GM10266 (cell line): ENCODE data around the gene FILIP1L.

ENCODE experiments used
- DNase-seq: peaks from one replicate; pipeline ENCODE4 v3.0.0; 2012; ENCODE audit errors: extremely low spot score
- TF ChIP-seq, protein P1 (sequence below): IDR thresholded peaks from 2 replicates; pipeline ENCODE4 v1.5.1; 2012; ENCODE audit warnings: mild to moderate bottlenecking, low read depth; ENCODE audit not compliant: control insufficient read depth, insufficient read depth; ENCODE audit errors: missing control alignments

FILIP1L gene

GRCh38 chr3:99931059-99931458 is 183.2 kb downstream of the FILIP1L start:
- no peak for DNase-seq
- TF ChIP-seq, protein P1, sequence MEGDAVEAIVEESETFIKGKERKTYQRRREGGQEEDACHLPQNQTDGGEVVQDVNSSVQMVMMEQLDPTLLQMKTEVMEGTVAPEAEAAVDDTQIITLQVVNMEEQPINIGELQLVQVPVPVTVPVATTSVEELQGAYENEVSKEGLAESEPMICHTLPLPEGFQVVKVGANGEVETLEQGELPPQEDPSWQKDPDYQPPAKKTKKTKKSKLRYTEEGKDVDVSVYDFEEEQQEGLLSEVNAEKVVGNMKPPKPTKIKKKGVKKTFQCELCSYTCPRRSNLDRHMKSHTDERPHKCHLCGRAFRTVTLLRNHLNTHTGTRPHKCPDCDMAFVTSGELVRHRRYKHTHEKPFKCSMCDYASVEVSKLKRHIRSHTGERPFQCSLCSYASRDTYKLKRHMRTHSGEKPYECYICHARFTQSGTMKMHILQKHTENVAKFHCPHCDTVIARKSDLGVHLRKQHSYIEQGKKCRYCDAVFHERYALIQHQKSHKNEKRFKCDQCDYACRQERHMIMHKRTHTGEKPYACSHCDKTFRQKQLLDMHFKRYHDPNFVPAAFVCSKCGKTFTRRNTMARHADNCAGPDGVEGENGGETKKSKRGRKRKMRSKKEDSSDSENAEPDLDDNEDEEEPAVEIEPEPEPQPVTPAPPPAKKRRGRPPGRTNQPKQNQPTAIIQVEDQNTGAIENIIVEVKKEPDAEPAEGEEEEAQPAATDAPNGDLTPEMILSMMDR, result no peak

DNA sequence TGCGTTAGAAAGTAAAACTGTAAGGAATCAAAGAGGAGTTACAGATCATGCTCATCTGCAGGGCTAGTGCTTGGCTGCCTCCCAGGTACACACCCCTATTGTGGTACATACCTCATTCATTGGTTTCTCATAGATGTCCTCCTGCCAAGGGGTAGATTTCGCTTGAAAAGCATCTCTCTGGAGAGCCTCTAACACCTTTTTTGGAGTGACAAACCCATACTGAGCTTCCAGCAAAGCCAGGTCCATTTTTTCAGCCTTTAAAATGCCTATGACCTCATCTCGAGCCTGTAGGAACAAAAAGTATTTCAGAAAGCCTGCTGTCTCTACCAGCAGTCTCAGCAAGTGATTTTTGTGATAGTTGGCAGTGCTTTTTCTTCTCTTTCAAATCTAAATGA is 184.6 kb downstream of the FILIP1L start:
- TF ChIP-seq, protein P1, result no peak
- no peak for DNase-seq

GRCh38 chr3:99928771-99929744 is 185.2 kb downstream of the FILIP1L start:
- TF ChIP-seq, protein P1, result no peak
- no peak for DNase-seq

GRCh38 chr3:99927671-99928457 is 186.4 kb downstream of the FILIP1L start:
- DNase-seq, result no peak
- TF ChIP-seq, protein P1, result no peak

DNA sequence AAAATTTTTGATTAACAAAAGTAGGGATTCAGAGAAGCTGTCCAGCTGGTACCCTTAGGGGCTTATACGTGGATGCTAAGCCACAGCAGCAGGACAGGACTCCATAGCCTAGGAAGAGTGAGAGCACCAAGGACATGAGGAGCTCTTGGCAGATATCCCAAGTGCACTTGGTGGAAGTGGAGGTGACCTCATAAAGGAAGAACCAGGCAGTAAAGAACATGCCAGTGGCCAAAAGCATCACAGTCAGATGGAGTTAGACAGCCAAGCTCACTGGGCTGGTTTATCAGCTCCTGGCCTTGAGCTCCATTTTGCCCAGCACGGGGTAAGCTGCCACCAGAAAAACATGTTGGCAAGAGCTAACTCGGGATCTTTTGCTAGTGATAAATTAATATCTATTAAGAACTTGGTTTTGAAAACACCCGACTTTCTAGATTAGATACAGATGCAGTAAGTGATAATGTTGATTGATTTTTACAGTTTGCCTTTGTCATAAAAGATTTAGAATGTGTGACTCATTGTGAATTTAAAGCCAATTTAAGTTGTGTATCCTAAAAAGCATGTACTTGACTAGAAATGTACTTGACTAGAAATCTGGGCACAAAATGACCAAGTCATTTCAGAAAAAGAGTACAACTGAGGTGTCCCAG is 188.6 kb downstream of the FILIP1L start:
- no peak for DNase-seq
- TF ChIP-seq, protein P1, result no peak

DNA sequence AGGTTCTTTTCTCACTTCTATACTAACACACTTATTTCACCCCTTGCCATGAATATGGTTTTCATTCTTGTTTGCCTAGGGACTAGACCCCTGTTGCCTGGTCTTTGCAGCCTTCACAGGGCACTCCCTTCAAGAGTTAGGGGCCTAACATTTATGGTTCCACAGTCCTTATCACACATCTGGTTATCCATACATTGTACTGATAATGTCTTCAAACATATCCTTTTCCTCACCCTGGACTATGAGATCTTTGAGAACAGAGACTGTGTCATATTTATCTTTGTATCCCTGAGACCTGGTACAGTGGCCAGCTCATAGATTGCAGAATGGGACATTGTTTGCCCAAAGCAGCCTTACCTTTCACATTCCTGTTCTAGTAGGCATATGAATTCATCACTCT is 190.4 kb downstream of the FILIP1L start:
- TF ChIP-seq, protein P1, result no peak
- no peak for DNase-seq
